Measurements from ENCODE around the gene C11orf21.

The C11orf21 gene

DNA sequence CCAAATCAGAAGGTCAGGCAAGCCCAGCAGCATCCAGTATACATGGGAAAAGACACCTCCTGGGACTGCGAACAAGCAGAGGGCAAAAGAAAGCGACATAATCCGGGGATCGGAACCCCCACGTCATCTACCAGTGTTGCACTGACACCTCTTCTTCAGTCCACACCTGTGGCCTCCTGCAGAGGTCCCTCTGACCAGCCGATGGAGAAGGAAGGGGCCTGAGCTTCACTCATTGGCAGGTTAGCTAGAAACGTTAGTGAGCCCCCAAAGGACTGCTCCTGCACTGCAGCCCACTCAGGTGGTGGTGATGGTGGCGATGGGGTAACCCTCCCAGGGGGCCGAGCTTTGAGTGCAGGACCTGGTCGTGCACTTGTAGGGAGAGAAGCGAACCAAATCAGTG, 53.5 kb downstream of the C11orf21 start:
- no peak overlapping the region for H3K27ac ChIP-seq
- TF ChIP-seq, protein P1, sequence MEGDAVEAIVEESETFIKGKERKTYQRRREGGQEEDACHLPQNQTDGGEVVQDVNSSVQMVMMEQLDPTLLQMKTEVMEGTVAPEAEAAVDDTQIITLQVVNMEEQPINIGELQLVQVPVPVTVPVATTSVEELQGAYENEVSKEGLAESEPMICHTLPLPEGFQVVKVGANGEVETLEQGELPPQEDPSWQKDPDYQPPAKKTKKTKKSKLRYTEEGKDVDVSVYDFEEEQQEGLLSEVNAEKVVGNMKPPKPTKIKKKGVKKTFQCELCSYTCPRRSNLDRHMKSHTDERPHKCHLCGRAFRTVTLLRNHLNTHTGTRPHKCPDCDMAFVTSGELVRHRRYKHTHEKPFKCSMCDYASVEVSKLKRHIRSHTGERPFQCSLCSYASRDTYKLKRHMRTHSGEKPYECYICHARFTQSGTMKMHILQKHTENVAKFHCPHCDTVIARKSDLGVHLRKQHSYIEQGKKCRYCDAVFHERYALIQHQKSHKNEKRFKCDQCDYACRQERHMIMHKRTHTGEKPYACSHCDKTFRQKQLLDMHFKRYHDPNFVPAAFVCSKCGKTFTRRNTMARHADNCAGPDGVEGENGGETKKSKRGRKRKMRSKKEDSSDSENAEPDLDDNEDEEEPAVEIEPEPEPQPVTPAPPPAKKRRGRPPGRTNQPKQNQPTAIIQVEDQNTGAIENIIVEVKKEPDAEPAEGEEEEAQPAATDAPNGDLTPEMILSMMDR (conservative IDR thresholded peaks at IDR 0.05) = no peak

- H3K27ac ChIP-seq = no peak overlapping the region
- TF ChIP-seq, protein P1 (conservative IDR thresholded peaks at IDR 0.05) = no peak
Observed at GRCh38 chr11:2247496-2247895, 54.2 kb downstream of the C11orf21 start.
